ENCODE data around the gene XIAP.

DNA sequence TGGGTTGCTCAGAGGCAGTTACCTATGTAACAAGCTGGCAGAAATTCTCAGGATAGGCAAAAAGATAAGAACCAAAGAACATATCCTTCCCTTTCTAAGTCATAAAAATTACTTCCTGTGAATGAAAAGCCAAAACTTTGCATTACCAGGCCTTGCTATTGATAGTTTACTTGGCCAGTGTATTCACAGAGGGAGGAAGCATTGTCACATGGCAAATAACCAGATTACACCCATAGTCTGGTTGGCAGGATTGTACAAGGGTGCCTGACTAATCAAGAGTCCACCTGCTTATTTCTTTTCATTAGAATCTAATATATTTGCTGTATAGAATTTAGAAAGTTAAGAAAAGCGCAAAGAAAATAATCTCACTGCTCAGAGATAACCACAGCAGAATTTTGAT lies 14.1 kb downstream of the XIAP start:
- TF ChIP-seq, protein P1, sequence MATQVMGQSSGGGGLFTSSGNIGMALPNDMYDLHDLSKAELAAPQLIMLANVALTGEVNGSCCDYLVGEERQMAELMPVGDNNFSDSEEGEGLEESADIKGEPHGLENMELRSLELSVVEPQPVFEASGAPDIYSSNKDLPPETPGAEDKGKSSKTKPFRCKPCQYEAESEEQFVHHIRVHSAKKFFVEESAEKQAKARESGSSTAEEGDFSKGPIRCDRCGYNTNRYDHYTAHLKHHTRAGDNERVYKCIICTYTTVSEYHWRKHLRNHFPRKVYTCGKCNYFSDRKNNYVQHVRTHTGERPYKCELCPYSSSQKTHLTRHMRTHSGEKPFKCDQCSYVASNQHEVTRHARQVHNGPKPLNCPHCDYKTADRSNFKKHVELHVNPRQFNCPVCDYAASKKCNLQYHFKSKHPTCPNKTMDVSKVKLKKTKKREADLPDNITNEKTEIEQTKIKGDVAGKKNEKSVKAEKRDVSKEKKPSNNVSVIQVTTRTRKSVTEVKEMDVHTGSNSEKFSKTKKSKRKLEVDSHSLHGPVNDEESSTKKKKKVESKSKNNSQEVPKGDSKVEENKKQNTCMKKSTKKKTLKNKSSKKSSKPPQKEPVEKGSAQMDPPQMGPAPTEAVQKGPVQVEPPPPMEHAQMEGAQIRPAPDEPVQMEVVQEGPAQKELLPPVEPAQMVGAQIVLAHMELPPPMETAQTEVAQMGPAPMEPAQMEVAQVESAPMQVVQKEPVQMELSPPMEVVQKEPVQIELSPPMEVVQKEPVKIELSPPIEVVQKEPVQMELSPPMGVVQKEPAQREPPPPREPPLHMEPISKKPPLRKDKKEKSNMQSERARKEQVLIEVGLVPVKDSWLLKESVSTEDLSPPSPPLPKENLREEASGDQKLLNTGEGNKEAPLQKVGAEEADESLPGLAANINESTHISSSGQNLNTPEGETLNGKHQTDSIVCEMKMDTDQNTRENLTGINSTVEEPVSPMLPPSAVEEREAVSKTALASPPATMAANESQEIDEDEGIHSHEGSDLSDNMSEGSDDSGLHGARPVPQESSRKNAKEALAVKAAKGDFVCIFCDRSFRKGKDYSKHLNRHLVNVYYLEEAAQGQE (IDR thresholded peaks at IDR 0.05; ENCODE audit: unreplicated experiment): no peak
- TF ChIP-seq, protein P2, sequence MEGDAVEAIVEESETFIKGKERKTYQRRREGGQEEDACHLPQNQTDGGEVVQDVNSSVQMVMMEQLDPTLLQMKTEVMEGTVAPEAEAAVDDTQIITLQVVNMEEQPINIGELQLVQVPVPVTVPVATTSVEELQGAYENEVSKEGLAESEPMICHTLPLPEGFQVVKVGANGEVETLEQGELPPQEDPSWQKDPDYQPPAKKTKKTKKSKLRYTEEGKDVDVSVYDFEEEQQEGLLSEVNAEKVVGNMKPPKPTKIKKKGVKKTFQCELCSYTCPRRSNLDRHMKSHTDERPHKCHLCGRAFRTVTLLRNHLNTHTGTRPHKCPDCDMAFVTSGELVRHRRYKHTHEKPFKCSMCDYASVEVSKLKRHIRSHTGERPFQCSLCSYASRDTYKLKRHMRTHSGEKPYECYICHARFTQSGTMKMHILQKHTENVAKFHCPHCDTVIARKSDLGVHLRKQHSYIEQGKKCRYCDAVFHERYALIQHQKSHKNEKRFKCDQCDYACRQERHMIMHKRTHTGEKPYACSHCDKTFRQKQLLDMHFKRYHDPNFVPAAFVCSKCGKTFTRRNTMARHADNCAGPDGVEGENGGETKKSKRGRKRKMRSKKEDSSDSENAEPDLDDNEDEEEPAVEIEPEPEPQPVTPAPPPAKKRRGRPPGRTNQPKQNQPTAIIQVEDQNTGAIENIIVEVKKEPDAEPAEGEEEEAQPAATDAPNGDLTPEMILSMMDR (conservative IDR thresholded peaks at IDR 0.05; ENCODE audit: low read depth in 2 of 2): no peak
- TF ChIP-seq EZH2 (IDR thresholded peaks at IDR 0.05; ENCODE audit: low read depth, unreplicated experiment) (no peak), POLR2AphosphoS5 (IDR thresholded peaks at IDR 0.05; ENCODE audit: low read depth) (no peak), EZH2phosphoT487 (IDR thresholded peaks at IDR 0.05; ENCODE audit: unreplicated experiment) (no peak)
